Activated CD4-positive, alpha-beta T cell treated with anti-CD3 and anti-CD28 coated beads for 24 hours (primary cell): ENCODE data around the gene SMG1.
"Not testable (repeated sequence)": the region's sequence is repeated elsewhere in the genome, so short reads cannot be mapped to it uniquely, and the experiment has no call there.

Experiments
- DNase-seq, 2 donors: peaks; one replicate each; pipeline ENCODE4 v3.0.0-alpha.2; 2020; ENCODE audit warnings: low read depth in 2 of 2

SMG1 gene

DNA sequence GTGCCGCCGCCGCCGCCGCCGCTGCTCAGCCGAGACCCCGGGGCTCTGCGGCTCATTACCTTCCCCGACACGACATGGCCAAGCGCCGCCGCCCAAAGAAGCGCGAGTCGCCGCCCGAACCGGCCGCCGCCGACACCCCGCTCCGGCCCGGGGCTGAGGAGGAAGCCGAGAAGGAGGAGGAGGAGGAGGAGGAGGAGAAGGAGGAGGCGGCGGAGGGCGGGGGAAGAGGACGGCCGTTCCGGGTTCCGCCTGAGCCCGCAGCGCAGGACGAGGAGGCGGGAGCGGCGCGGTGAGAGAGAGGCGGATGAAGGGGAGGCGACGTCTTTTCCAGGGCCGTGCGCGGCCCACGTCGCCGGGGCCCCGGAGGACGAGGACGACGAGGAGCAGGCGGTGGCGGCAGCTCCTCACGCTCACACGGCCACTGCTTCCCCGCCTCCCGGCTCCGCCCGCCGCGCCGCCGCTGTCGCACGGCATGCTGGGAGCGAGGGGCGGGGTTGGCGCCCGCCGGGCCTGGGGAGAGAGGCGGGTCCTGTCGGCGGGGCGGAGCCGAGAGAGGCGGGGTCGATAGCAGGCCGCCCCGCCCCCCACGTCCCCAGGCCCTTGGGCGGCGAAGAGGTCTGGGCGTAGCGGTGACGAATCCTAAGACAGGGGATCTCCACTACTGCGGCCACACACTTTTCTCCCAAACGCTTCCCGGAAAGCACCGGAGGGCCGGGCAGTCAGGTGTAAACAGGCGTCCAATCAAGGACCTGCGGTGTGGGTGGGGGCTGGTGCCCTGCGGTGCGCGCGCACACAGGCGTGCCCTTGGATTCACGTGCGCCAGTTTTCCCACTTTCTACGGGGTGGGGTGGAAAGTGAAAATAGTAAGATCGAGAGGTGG, at the start of gene SMG1:
Gene SMG1, minus strand, starts transcription at position 423 of the 880 bp plus-strand sequence. Its CDS starts 367 bp downstream, at position 56.
- peak; percentile 87 to 90 for DNase-seq

DNA sequence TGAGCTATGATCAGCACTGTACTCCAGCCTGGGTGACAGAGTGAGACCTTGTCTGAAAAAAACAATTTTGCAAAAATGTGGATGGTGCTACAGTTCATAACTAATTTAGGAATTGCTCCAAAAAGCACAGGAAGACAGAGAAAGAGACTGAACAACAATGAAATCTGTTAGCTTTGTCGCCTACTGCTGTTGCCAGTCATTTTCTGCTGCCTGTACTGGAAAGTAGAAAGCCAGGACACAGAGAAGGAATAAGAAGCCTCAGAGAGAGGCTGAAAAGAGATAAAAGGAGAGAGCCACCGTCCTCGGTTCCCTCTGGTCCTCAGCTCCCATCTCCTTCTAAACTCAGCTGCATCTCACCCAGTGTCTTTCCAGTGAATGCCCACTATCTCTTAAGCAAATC, 48.9 kb upstream of the SMG1 start:
- no peak for DNase-seq

DNA sequence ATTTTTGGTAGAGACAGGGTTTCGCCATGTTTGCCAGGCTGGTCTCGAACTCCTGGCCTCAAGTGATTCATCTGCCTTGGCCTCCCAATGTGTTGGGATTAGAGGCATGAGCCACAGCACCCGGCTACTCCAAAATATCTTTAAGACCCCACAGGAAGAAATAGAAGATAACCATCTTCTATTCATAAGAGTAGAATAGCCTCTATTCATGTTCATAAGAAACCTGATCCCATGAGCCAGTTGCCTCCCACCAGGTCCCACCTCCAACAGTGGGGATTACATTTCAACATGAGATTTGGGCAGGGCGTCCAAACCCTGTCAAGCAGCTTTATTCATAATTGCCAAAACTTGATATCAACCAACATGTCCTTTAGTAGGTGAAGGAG, 43.6 kb upstream of the SMG1 start:
- DNase-seq = no peak

DNA sequence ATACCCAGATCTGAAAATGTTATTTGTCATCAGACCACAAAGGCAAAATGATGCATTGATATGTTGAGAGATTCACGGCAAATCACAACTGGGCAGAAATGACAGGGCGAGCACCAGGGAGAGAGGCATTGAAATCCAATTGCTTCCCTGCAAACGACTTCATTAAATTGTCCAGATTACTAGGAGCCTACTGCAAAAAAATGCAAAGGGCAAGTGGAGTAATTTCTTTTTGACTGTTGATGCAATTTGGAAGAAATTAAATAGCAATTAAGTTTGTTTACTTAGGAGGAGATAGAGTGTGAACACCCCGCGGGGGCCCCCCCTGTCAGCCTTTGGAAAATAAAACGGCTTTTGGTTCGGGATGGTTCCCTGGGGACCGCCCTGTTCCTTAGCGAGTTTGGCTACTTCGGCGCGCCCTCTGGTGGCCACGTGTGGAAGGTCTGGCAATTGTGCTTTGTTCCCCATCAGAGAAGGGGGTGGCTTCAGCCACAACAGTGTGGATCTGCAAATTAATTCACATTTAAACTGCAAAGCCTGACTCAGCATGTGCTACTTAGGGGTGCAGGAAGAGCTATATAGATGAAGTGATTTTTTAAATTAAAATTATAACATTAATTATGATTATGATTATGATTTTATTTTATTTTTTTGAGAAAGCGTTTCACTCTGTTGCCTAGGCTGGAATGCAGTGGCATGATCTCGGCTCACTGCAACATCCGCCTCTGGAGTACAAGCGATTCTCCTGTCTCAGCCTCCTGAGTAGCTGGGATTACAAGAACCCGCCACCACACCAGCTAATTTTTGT, 43.0 kb upstream of the SMG1 start:
- DNase-seq = peak; percentile 68 to 74

DNA sequence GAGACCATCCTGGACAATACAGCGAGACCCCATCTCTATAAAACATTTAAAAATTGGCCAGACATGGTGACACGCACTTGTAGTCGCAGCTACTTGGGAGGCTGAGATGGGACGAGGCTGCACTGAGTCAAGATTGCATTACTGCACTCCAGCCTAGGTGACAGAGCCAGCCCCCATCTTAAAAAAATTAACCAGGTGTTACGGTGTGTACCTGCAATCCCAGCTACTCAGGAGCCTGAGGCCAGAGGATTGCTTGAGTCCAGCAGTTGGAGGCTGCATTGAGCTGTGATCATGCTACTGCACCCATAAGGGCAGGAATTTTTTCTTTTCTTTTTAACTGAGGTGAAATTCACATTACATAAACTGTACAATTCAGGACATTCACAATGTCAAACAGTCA, 40.6 kb upstream of the SMG1 start:
- no peak for DNase-seq

DNA sequence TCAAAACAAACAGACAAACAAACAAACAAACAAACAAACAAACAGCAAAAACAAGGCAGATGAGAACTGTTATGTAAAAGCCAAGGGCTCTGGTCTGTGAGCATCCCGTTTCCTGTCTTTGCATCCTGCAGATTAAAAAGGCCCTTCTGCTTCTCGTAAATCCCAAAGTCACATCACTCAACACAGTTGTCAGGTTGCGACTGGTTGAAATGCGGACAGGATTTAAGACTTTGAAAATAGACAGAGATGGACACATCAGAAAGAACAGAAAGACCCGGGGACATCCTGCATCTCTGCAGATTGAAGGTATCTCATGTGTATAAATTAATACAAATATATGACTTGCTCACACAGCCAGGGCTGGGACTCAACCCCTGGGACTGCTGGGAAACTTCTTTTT, 39.3 kb upstream of the SMG1 start:
- DNase-seq = no peak

DNA sequence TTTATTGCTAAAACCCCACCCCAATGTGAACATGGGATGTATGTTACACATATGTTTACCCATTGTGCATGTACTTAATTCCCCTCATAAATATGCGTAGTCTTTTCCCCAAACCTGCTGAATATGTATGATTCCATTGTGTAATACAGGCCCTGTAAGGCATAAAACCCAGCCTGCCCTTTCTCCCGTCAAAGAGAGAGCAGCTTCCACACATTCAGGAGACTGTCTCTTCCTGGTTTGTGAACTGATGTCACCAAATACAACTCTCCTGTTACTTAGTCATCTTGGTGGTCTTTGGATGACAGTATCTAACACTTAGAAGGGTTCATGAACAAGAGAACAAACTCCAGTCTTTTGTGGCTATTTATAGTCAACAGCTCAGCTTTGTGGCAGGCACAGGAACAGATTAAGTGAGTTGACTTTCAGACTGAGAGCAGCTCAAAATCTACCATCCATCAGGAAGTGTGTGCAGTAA, 32.9 kb upstream of the SMG1 start:
- DNase-seq = no peak

DNA sequence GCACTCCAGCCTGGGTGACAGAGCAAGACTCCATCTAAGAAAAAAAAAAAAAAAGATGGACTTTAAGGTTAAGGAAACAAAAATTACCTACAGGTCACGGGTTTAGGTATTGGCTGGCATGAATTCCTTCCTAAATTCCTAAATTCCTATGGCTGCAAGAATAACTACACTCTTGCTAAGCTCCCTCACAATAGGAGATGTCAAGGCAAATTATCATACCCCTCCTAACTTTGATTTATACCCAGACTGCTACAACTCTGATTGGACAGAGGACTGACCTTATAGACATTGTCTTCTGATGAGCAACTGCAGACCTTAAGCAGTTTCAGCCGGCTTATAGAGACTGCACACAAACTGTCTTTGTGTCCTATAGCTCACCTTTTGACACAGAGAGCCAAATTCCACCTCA, 32.4 kb upstream of the SMG1 start:
- no peak for DNase-seq

DNA sequence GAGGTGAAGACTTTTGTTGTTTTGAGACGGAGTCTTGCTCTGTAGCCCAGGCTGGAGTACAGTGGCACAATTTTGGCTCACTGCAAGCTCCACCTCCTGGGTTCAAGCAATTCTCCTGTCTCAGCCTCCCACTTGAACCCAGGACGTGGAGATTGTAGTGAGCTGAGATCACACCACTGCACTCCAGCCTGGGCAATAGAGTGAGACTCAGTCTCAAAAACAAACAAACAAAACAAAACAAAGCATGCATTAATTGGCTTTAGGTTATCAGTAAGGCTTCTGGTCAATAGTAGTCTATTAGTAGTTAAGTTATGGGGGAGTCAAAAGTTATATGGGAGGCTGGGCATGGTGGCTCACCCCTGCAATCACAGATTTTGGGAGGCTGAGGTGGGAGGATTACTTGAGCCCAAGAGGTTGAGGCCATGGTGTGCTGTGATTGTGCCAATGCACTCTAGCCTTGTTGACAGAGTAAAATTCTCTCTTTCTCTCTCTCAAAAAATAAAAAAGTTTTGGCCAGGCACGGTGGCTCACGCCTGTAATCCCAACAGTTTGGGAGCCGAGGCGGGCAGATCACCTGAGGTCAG, 30.5 kb upstream of the SMG1 start:
- DNase-seq = not testable (repeated sequence)

DNA sequence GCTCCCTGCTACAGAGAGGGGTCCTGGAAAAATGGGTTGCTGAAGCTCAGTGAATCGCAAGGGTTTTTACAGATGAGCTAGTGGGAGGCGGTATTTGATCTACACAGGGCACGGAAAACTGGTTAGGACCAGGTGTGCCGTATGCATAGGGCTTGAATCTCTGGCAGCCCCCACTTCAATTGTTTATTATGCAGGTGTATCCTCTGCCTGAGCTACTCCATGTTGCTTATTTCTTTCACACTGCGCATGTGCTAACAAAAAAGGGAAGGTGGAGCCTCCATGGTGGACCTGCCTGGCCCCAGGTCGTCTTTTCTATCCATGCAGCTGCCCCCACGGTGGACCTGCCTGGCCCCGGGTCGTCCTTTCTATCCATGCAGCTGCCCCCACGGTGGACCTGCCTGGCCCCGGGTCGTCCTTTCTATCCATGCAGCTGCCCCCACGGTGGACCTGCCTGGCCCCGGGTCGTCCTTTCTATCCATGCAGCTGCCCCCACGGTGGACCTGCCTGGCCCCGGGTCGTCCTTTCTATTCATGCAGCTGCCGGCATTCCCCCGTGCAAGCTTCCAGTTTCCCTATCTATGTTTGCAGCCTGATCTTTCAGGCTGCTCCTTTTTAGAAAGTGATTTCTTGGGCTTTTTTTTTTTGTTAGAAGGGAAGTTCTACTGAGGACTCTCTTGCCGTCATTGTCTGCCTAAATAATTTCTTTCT, 29.8 kb upstream of the SMG1 start:
- DNase-seq = peak; percentile 4 to 18

DNA sequence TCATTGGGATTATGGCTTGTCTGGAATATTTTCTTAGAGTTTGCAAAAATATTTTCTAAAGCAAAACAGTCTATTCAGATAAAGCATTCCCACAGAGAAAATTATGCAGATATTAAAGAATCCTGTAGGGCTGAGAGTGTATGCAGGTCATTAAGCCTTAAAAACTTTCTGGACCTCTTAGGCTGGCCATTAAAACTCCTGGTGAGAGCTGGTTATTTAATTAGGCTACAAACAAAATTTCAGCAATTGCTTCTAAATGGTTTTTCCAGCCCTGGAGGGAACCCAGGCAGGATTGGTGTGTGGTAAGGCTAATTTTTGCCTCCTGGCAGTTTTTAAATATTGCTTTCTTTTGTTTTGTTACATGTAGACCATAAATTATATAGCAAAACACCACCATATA, 27.3 kb upstream of the SMG1 start:
- no peak for DNase-seq

DNA sequence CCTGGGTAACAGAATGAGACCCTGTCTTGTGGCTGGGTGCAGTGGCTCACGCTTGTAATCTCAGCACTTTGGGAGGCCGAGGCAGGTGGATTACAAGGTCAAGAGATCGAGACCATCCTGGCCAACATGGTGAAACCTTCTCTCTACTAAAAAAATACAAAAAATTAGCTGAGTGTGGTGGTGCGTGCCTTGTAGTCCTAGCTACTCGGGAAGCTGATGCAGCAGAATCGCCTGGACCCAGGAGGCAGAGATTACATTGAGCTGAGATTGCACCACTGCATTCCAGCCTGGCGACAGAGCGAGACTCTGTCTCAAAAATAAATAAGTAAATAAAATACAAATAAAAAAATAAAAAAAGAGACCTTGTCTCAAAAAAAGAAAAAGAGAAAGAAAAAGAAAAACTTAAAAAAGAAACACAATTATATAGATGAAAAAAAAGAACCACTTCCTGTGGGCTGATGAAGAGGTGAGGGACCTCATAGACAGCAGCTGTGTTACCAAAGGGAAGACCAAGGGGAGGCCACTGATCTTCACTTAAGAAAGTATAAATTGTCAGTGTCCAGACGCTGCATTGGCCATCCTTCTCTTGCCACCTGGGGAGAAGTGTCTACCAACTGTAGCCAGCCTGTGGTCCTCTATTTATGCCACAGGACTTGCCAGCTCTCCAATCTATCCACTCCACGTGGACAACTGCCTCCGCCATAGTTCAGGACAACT, 24.4 kb upstream of the SMG1 start:
- no peak for DNase-seq

DNA sequence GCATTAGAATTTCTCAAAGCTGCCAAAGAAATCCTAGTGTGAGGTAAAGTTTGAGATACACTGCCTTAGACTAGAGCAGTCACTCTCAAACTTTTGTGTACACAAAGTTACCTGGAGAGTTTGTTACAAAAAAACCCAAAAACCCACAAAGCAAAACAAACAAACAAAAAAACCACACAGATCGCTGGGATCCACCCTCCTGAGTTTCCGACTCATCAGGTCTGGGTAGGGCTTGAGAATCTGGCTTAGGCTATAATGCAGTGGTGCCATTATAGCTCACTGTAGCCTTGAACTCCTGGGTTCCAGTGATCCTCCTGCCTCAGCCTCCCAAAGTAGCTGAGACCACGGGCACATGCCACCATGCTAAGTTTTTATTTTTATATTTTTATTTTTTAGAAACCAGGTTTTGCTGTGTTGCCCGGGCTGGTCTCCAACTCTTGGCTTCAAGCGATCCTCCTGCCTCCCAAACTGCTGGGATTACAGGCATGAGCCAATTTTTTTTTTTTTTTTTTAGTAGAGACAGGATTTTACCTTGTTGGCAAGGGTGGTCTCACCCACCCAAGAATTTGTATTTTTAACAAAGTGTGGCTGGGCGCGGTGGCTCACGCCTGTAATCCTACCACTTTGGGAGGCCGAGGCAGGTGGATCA, 22.3 kb upstream of the SMG1 start:
- DNase-seq = no peak

DNA sequence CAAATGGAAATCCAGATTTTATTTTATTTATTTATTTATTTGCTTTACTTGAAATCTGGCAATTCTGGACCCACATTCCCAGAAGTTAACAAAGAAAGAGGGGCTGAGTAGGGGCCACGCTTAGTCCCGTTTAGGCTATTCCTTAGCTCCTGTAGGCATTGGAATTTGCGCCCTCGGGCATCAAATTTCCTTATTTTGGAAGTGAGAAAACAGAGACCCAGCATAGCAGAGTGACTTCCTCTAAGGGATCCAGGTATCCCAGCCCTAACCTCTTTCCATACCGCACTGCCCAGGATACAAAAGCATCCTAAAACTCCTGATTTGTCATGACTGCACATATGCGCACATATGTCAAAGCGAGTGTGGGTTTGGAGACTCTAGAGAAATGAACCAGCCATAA, 19.0 kb upstream of the SMG1 start:
- DNase-seq = no peak

DNA sequence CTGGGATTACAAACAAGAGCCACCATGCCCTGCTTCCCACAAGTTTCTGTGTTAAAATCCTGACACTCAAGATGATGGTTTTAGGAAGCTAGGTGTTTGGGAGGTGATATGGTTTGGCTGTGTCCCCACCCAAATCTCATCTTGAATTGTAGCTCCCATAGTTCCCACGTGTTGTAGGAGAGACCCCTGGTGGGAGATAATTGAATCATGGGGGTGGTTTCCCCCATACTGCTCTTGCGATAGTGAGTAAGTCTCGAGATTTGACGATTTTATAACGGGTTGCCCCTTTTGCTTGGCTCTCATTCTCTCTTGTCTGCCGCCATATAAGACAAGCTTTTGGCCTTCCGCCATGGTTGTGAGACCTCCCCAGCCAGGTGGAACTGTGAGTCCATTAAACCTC, 17.2 kb upstream of the SMG1 start:
- no peak for DNase-seq

DNA sequence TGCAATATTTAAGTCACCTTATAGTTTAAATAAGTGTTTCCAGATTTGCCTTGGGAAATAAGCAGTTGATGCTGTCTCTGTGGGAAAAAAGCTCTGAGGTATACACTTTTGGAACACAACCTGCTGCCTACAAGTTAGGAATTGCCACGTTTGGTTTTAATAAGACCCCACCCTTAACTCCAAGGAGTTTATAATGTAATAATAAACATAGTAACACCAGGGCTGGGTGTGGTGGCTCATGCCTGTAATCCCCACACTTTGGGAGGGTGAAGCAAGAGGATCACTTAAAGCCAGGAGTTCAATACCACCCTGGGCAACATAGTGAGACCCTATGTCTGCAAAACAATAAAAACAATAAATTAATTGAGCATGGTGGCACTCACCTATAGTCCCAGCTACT, 15.9 kb upstream of the SMG1 start:
- no peak for DNase-seq

DNA sequence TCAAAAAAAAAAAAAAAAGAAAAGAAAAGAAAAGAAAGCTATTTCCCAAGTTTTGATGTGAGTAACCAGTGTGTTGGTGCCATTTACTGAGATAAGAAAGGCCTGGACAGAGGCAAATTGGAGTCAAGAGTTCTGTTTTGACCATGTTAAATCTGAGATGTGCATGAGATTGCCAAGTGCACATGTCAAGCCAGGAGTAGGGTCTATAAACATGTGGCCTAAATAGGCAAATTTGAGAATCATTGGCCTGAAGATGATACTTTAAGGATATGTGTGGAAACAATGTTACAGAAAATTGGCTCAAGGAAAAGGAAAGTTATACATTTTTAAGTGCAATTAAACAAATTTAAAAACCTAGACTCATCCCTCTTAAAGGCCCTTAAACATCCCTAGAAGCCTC, 15.3 kb upstream of the SMG1 start:
- no peak for DNase-seq

DNA sequence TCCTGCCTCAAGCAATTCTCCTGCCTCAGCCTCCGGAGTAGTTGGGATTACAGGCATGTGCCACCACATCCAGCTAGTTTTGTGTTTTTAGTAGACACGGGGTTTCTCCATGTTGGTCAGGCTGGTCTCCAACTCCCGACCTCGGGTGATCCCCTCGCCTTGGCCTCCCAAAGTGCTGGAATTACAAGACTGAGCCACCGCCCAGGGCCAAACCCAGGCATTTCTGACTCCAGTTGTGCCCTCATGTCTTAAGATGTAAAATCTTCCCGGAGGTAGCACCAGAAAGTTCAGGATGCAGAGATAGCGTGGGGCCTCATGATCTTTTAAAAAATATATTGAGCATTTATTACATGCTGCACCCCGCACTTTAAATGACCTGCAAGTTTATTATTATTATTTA, 12.8 kb upstream of the SMG1 start:
- DNase-seq = no peak

DNA sequence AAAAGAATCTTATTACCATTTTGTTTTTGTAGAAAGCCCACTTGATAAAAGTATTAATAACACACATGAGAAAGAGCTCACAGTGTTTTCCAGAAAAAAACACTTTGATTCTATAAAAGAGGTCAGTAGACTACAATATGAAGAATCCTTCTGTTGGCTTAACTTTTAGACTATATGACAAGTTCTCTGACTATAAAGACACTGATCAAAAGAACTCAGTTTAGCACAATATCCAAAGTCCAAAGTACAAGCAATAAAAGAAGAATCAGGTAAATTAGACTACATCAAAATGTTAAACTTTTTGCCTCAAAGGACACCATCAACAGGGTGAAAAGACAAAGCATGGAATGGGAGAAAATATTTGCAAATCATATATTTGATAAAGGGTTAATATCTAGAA, 11.2 kb upstream of the SMG1 start:
- DNase-seq = no peak

DNA sequence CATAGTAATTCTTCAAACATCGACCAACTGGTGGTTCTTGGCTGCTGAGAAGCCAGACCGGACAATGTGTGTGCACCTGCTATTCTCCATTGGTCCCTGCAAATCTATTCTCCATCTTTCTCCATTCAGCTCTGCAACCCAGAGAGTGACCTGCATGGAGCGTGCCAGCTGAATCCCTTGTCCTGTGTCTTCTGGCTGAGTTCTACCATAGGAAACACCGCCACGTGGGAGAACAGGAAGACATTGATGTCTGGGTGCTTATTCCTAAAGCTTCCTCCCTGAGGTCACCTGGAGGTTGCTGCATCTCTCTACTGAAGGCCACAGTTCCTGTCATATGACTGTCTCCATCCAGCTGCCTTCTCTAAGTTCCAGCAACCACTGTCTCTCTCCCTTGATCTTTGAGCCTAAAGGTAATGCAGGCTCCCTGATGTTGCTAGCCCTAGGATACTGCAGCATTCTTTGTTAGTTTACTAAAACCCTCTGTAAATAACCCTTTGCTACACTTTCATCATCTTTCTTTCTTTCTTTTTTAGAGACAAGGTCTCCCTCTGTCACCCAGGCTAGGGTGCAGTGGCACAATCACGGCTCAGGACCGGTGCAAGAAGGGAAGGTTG, 10.6 kb upstream of the SMG1 start:
- DNase-seq = no peak
